ENCODE measurements around the gene MED7. TPM values are rescaled to one million over a fixed set of nuclear protein-coding genes. Genes with fewer than 3 reads are reported as not detected.

Gene MED7
- total RNA-seq, 6 experiments from 2014 or later: 3.5 to 6.1 (median 5.2) TPM

GRCh38 chr5:157108976-157109375 is 33.7 kb downstream of the MED7 start, which contains the start of gene HAVCR2:
HAVCR2 (minus strand) TSS chr5:157109044; CDS start chr5:157108983, 61 bp downstream.
- peak; percentile 65 to 74 (median 72) for ATAC-seq
- no peaks in the 10 kb centered on the region for H3K27me3 ChIP-seq
- no peaks in the 10 kb centered on the region for H3K36me3 ChIP-seq
- intact Hi-C loops (cut with DNase I): no loop called here
- 61% methylated on average over 2 of the region's 4 CpGs for WGBS (ENCODE audit: insufficient coverage, low coverage, low lambda C conversion rate, missing lambda C conversion rate)
- H3K4me3 ChIP-seq: peak within 1 kb of the TSS in 1 of 3 donors; percentile 24
- peak; percentile 61 for TF ChIP-seq POLR2A (IDR thresholded peaks at IDR 0.05)
- TF ChIP-seq, protein P1, sequence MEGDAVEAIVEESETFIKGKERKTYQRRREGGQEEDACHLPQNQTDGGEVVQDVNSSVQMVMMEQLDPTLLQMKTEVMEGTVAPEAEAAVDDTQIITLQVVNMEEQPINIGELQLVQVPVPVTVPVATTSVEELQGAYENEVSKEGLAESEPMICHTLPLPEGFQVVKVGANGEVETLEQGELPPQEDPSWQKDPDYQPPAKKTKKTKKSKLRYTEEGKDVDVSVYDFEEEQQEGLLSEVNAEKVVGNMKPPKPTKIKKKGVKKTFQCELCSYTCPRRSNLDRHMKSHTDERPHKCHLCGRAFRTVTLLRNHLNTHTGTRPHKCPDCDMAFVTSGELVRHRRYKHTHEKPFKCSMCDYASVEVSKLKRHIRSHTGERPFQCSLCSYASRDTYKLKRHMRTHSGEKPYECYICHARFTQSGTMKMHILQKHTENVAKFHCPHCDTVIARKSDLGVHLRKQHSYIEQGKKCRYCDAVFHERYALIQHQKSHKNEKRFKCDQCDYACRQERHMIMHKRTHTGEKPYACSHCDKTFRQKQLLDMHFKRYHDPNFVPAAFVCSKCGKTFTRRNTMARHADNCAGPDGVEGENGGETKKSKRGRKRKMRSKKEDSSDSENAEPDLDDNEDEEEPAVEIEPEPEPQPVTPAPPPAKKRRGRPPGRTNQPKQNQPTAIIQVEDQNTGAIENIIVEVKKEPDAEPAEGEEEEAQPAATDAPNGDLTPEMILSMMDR (IDR thresholded peaks at IDR 0.05): no peak
- no peaks in the 10 kb centered on the region for H3K4me1 ChIP-seq
- H3K9me3 ChIP-seq: no peaks in the 10 kb centered on the region
- peak in 2 of 3 donors; percentile 31 to 58 for DNase-seq
- peak within 1 kb of the TSS; percentile 21 to 48 (median 39) for H3K27ac ChIP-seq

GRCh38 chr5:157107508-157107907 is 35.2 kb downstream of the MED7 start:
- peak overlapping the region in 1 of 3 donors; percentile 1 for H3K27ac ChIP-seq
- TF ChIP-seq, protein P1 (IDR thresholded peaks at IDR 0.05): no peak
- peak; percentile 8 for TF ChIP-seq POLR2A (IDR thresholded peaks at IDR 0.05)
- H3K9me3 ChIP-seq: no peaks in the 10 kb centered on the region
- peak overlapping the region in 1 of 3 donors; percentile 24 for H3K4me3 ChIP-seq
- intact Hi-C loops (cut with DNase I): no loop called here
- ATAC-seq: no peak
- WGBS (ENCODE audit: insufficient coverage, low coverage, low lambda C conversion rate, missing lambda C conversion rate): 20% methylated on average over 1 of the region's 3 CpGs
- H3K27me3 ChIP-seq: no peaks in the 10 kb centered on the region
- H3K4me1 ChIP-seq: no peaks in the 10 kb centered on the region
- no peaks in the 10 kb centered on the region for H3K36me3 ChIP-seq
- no peak for DNase-seq

GRCh38 chr5:157106630-157107461 is 35.8 kb downstream of the MED7 start:
- peak; percentile 16 for TF ChIP-seq POLR2A (IDR thresholded peaks at IDR 0.05)
- TF ChIP-seq, protein P1 (IDR thresholded peaks at IDR 0.05): no peak
- ATAC-seq (peak; percentile 30 to 54 (median 48)), DNase-seq (peak in 1 of 3 donors; percentile 33)
- Histone ChIP-seq H3K27me3 (no peaks in the 10 kb centered on the region), H3K9me3 (no peaks in the 10 kb centered on the region), H3K4me3 (no peak overlapping the region), H3K36me3 (no peaks in the 10 kb centered on the region), H3K4me1 (no peaks in the 10 kb centered on the region), H3K27ac (peak overlapping the region in 1 of 3 donors; percentile 38)
- intact Hi-C loops (cut with DNase I): no loop called here
- WGBS (ENCODE audit: insufficient coverage, low coverage, low lambda C conversion rate, missing lambda C conversion rate): 63% methylated on average over 12 of the region's 14 CpGs

GRCh38 chr5:157100140-157100679 is 42.5 kb downstream of the MED7 start:
- ATAC-seq (peak in 1 of 4 donors; percentile 92), DNase-seq (peak in 1 of 3 donors; percentile 23)
- intact Hi-C loops (cut with DNase I): no loop called here
- Histone ChIP-seq H3K36me3 (no peaks in the 10 kb centered on the region), H3K4me3 (no peak overlapping the region), H3K27ac (no peak overlapping the region), H3K27me3 (no peaks in the 10 kb centered on the region), H3K4me1 (no peaks in the 10 kb centered on the region), H3K9me3 (no peaks in the 10 kb centered on the region)
- 68% methylated on average over 2 of the region's 2 CpGs for WGBS (ENCODE audit: insufficient coverage, low coverage, low lambda C conversion rate, missing lambda C conversion rate)
- TF ChIP-seq POLR2A (IDR thresholded peaks at IDR 0.05): no peak
- TF ChIP-seq, protein P1 (IDR thresholded peaks at IDR 0.05): no peak

Data from right lobe of liver (tissue), 6 donors.